Measurements from ENCODE around the gene BICD2.

- TF ChIP-seq CTCF (IDR thresholded peaks at IDR 0.05 in 8 of 11, conservative IDR thresholded peaks at IDR 0.05 in 3 of 11), result no peak
- TF ChIP-seq POLR2AphosphoS5 (IDR thresholded peaks at IDR 0.05), result no peak
- no peak for TF ChIP-seq POLR2A (IDR thresholded peaks at IDR 0.05)
Measured at GRCh38 chr9:92759446-92759845, 5.2 kb downstream of the BICD2 start.
